ENCODE measurements around the gene NLGN1.
A peak's percentile ranks its signal among the peaks of the same experiment; 100 is the strongest.
"Not testable (repeated sequence)": the region's sequence is repeated elsewhere in the genome, so short reads cannot be mapped to it uniquely, and the experiment has no call there.

NLGN1 gene

DNA sequence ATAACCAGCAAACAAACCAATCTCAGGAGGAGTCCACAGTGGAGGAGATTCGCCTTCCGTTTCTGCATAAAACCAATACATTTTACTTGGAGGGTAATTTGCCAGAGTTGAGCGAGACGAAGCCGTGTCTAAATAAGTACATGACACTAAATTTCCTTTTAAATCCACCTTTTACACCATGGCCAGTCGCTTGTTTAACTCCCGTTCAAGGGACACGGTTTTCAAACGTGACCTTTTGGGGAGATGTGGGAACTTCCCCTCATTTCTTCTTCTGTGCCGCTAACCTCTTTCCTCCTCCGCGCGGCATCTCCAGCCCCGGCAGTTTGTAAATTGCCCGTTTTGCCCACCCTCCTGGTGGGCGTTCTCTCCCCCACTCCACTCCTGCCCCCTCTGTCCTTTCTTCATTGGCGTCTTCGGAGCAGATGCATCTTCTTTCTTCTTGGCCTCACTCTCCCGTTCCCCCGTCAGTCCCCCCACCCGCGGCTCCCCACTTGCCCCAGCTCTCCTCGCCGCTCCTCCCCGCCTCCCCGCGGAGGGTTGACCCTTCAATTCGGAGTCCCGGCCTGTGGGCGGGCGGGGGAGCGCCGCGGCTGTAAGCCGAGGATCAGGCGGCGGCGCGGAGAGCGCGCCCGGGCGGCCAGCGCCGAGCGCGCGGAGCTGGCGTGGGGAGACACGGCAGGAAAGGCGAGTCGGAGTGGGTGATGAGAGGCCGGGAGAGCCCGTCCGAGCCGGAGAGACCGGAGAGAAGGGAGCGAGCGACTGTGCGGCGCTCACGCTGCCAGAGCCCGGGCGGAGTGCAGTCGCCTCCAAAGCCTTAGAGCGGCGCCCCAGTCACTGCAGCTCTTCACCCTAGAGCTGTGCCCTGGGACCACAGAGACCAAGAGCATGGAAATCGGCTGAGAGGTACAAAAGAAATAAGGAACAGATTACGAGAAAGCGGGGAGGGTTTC lies at the start of gene NLGN1:
TSS of gene NLGN1 (plus strand) at position 584 of the 950 bp plus-strand sequence.
- peak within 1 kb of the TSS; percentile 97 for H3K27ac ChIP-seq
- TF ChIP-seq ZFX (IDR thresholded peaks at IDR 0.05; ENCODE audit: borderline replicate concordance), result no peak
- TF ChIP-seq, protein P1, sequence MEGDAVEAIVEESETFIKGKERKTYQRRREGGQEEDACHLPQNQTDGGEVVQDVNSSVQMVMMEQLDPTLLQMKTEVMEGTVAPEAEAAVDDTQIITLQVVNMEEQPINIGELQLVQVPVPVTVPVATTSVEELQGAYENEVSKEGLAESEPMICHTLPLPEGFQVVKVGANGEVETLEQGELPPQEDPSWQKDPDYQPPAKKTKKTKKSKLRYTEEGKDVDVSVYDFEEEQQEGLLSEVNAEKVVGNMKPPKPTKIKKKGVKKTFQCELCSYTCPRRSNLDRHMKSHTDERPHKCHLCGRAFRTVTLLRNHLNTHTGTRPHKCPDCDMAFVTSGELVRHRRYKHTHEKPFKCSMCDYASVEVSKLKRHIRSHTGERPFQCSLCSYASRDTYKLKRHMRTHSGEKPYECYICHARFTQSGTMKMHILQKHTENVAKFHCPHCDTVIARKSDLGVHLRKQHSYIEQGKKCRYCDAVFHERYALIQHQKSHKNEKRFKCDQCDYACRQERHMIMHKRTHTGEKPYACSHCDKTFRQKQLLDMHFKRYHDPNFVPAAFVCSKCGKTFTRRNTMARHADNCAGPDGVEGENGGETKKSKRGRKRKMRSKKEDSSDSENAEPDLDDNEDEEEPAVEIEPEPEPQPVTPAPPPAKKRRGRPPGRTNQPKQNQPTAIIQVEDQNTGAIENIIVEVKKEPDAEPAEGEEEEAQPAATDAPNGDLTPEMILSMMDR (IDR thresholded peaks at IDR 0.05), result peak; percentile 51

DNA sequence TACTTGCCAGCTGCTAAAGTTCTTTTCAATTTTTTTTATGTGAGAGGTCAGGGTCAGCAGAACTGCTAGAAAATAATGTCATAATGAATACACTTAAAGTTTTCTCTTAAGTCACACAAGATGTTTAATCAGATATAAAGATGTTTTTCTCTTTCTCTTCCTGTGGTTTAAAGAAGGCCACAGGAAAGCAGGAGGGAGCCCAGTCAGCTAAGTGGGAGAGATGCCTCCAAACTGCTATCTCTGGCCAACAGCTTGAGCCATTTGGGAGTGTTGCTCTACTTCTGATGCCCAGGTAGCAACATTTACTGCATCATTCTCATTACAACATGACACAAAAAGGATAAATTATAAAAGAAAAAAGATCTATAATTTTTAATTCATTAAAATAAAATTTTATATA lies 45.7 kb upstream of the NLGN1 start:
- no peak for TF ChIP-seq ZFX (IDR thresholded peaks at IDR 0.05; ENCODE audit: borderline replicate concordance)
- TF ChIP-seq, protein P1 (IDR thresholded peaks at IDR 0.05), result no peak
- no peak overlapping the region for H3K27ac ChIP-seq

DNA sequence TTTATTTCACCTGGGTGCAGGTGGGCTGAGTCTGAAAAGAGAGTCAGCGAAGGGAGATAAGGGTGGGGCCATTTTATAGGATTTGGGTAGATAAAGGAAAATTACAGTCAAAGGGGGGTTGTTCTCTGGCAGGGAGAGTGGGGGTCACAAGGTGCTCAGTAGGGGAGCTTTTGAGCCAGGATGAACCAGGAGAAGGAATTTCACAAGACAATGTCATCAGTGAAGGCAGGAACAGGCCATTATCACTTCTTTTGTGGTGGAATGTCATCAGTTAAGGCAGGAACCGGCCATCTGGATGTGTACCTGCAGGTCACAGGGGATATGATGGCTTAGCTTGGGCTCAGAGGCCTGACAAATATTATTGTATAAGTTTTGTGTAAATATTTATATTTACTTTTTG lies 44.4 kb upstream of the NLGN1 start:
- H3K27ac ChIP-seq, result not testable (repeated sequence)

DNA sequence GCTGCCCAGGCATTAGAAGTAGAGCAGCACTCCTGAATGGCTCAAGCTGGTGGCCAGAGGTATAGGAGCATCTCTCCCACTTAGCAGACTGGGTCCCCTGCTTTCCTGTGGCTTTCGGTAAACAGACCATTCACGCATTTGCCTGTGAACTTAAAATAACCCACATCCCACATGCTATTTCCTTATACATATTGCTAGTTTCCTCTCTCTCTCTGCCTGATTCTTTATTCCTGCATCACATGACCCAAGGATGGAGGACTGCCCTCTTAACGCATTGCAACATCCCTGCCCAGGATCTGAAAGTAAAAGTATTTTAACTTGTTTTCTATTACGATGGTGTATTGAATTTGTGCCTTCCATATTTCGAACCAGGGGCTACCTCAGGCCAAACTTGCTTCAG lies 43.4 kb upstream of the NLGN1 start:
- H3K27ac ChIP-seq, result no peak overlapping the region

DNA sequence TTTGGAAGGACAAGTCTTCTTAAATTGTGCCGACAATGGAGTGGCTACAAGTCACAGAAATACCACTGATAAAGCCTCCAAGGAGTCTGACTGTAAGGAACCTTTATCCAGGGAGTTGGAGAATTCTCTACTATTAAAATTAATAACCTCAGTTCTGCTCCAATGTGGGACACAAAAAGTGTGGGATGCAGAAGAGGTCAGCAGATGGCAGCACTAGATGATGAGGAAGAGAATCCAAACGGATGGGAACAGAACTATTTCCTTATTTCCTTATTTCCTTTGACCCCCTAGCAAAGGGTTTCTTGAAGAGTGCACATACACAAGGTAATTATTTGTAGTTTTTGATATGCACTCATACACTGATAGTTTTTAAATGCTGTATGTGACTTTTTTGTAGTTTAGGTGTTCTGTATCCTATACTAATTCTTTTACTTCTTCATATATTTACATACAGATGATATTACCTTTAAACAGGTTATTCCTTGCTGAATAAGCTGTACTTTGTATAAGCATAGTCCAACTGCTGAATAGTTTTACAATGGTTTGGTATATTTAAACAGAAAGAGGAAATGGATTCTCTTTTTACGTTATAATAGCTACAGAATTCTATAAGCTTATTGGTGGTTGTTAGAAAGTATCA lies 25.6 kb upstream of the NLGN1 start:
- TF ChIP-seq ZFX (IDR thresholded peaks at IDR 0.05; ENCODE audit: borderline replicate concordance), result no peak
- TF ChIP-seq, protein P1 (IDR thresholded peaks at IDR 0.05), result peak; percentile 85
- no peak overlapping the region for H3K27ac ChIP-seq

More for the DNA sequence above, 43.4 kb upstream of the NLGN1 start:
- TF ChIP-seq, protein P1 (IDR thresholded peaks at IDR 0.05), result no peak
- TF ChIP-seq ZFX (IDR thresholded peaks at IDR 0.05; ENCODE audit: borderline replicate concordance), result no peak

DNA sequence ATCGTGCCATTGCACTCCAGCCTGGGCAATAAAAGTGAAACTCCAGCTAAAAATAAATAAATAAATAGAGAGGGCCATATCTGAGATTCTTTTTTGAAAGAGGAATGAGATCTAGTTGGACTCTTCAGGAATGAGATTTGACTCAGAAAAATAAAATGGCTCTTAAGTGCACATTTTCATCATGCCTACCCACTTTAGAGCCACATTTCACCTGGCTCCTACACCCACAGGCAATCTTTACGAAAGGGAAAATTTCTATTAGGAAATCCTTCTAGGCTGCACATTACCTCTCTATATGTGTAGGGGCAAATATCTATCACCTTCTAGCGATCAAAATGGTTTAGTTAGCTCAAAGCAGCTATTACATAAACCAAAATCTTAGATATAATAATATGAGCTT lies 16.9 kb upstream of the NLGN1 start:
- TF ChIP-seq, protein P1 (IDR thresholded peaks at IDR 0.05), result no peak
- no peak for TF ChIP-seq ZFX (IDR thresholded peaks at IDR 0.05; ENCODE audit: borderline replicate concordance)
- H3K27ac ChIP-seq, result no peak overlapping the region

DNA sequence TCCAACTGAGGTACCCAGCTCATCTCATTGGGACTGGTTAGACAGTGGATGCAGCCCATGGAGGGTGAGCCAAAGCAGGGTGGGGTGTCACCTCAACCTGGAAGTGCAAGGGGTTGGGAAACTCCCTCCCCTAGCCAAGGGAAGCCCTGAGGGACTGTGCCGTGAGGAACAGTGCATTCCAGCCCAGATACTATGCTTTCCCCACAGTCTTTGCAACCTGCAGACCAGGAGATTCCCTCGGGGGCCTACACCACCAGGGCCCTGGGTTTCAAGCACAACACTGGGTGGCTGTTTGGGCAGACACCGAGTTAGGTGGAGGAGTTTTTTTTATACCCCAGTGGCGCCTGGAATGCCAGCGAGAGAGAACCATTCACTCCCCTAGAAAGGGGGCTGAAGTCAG lies 15.6 kb upstream of the NLGN1 start:
- H3K27ac ChIP-seq, result not testable (repeated sequence)

DNA sequence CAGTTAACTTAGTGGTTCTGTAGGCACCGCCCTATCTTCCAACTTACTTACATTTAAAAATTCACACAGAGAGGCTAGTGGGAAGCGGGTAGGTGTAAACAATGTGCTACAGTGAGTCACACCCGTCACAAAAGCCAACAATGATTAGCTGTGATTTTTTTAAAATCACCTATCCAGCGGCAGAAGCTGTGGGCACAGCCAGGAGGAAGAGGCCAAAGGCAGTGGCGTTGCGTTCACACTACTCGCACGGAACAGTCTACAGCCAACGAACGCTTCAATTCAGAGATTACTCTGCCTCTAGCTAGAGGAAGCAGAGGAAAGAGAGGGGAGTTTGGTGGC lies 2.5 kb upstream of the NLGN1 start:
- TF ChIP-seq, protein P1 (IDR thresholded peaks at IDR 0.05), result no peak
- no peak for TF ChIP-seq ZFX (IDR thresholded peaks at IDR 0.05; ENCODE audit: borderline replicate concordance)
- H3K27ac ChIP-seq, result peak overlapping the region; percentile 97
